ENCODE data around the gene MAPRE3.

The MAPRE3 gene

DNA sequence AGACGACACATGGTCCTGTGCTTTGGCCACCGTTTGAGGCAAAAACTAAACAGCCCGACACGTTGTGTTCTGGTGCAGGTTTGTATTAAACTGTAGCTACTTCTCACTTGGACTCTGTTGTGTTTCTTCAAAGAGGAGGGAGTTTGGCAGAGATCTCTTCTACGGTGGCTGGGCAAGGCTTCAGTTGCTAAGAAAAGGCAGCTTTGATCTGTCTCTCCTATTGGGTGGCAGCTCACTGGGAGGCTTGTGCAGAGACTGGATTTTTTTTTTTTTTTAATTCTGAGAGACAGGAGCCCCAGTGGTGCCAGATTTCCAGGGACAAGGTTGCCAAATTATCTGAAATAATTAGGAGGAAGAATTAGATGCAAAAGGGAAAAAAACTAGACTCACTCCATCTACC lies 20.2 kb upstream of the MAPRE3 start:
- DNase-seq (ENCODE audit: low read depth), result no peak

- no peak for DNase-seq (ENCODE audit: low read depth)
Measured at GRCh38 chr2:26951236-26951635, 19.2 kb upstream of the MAPRE3 start.

- no peak for DNase-seq (ENCODE audit: low read depth)
Measured at GRCh38 chr2:26952374-26952773, 18.1 kb upstream of the MAPRE3 start.

GRCh38 chr2:26954135-26954534 lies 16.3 kb upstream of the MAPRE3 start:
- DNase-seq (ENCODE audit: low read depth), result no peak

GRCh38 chr2:26957041-26957440 lies 13.4 kb upstream of the MAPRE3 start:
- DNase-seq (ENCODE audit: low read depth), result no peak

- DNase-seq (ENCODE audit: low read depth), result no peak
Measured at GRCh38 chr2:26957534-26957933, 12.9 kb upstream of the MAPRE3 start.

DNA sequence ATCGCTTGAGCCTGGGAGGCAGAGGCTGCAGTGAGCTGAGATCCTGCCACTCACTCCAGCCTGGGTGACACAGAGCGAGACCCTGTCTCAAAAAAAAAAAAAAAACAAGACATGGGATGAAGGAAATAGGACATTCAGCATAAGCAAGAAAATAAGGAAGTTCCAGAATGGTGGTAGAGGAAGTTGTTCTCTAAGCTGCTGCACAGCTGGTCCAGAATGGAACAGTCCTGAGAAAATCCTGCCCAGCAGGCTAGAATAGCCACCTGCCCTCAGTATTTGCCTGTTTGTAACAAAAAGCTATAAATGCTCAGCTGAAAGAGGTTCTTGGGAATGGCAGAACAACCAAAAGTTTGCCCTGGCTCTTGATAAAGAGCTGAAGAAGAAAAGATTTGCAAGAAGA lies 11.1 kb upstream of the MAPRE3 start:
- no peak for DNase-seq (ENCODE audit: low read depth)

DNA sequence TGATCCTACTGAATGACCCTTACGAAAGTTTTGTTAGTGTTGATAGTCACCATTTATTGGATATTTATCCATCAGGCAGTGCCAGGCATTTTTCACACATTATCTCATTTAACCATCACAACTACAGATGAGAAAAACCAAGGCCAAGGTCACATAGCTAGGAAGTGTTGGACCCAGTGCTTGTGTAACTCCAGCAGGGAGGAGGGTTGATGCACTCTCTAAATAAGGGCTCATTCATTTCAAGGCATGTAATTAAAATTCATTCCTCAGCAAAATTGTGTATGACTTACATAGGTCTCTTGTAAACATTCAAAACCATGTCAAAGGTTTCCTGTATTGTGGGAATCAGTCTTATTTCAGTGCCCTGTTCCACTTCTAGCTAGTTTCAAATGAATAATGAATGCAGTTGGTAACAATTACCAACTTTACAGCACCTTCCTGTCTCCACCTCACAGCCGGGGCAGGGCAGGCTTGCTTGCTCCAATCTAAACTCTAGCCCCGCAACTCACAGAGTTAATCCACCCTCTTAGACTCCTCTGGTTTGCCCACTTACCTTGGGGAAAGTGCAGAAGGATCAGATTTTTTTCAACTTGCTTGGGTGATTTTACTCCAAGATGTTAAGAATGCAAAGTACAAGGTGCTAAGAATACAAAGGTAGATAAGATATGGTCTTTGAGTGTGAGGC lies 5.8 kb upstream of the MAPRE3 start:
- no peak for DNase-seq (ENCODE audit: low read depth)

- no peak for DNase-seq (ENCODE audit: low read depth)
Measured at GRCh38 chr2:26968001-26968400, 2.4 kb upstream of the MAPRE3 start.

DNA sequence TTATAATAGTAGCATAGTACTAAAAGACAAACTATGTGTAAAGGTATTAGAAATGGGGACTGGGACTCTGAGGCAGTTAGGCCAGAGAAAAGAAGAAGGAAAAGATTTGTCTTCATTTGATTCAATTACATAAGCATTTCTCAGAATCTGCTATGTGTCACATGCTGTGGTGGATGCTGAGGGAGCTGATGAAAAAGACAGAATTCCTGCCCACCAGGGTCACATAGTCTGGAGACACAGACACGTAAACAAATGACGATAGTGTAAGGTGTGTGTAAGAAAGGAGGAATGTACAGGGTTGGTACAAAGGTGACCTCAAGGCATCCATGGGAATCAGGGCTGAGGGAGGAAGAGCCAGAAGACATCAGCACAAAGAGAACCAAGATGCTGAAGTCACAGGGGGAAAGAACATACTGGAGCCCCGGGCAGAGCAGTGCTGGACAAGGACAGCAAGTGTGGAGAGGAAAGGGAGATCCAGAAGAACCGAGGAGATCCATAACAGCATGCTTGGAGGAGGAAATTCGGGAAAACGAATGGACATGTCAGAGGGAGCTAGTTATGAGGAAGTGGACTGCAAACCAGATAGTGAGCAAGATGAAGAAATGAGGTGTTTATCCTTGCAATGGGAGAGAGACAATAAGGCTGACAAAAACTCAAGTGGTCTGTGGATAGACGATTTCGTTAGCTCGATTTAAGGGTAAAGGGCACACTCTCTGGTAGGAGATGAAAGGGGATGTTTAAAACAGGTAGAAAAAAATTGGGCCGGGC lies 1.2 kb upstream of the MAPRE3 start:
- DNase-seq (ENCODE audit: low read depth), result no peak

DNA sequence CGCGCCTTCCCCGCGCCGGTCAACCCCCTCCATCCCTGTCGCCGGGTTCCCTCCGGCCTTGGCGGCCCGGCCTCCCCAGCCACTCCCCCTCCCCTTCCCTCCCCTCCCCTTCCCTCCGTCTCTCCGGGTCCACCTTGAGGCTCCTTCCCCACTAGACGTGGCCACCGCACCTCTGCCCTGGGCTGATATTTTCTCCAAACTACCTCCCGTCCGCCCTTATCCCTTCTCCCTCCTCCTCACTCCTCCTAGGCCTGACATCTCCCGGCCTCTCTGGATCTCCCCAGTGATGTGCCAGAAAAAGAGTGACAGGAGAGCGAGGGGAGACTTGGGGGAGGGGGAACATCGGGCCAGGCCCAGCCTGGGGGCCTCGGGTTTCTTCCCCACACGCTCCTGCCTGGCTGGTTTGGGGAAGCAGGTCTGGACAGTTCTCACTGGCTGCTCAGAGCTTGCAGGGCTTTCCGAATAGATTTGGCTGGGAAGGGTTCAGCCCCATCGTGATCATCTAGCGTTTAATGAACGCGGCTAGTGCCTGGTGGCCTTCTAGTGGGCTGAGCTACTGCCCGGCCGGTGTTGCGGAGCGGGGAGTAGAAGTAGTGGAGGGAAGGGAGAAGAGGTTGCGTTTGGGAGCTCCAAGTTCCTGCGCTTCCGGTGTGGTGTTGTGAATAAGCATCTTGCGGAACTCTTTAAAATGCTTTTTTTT lies 641 bp downstream of the MAPRE3 start:
- no peak for DNase-seq (ENCODE audit: low read depth)

GRCh38 chr2:26971911-26972786 lies 1.7 kb downstream of the MAPRE3 start:
- no peak for DNase-seq (ENCODE audit: low read depth)

DNA sequence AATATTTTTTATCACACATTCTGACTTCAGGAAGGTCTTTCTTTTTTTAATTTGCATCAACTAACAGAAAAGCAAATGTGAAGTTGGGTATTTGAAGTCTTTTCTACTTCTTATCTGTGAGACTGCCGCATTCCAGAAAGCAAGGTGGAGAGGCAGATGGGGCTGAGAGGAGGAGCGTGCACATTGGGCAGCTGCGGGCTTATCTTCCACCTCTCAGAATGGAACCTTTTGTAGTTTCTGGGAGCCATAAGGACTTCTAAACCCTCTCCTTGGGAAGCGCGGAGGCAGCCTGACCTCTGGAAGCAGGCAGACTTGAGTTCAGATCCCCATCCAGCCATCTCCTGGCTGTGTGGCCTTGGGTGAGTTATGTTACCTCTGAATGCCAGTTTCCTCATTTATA lies 3.9 kb downstream of the MAPRE3 start:
- no peak for DNase-seq (ENCODE audit: low read depth)

DNA sequence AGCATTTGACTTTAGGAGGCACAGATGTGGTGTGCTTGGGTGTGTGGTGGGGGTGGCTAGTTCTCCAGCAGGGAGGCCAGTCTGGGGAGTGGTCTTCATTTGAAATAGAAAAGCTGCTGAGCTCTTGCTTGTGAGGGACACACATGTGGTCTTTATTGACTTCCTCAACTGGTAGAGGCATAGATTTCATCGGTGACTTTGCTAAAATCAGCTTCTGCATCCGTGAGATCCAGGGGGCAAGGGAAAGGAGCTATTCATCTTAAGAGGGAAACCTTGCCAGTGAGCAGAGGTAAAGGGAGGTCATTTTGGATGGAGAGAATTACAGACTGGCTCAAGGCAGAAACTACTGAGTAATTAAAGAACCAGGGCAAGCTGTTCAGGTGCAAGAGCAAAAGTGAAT lies 4.7 kb downstream of the MAPRE3 start:
- no peak for DNase-seq (ENCODE audit: low read depth)

GRCh38 chr2:26975656-26976055 lies 5.2 kb downstream of the MAPRE3 start:
- DNase-seq (ENCODE audit: low read depth), result no peak

GRCh38 chr2:26976237-26976636 lies 5.8 kb downstream of the MAPRE3 start:
- no peak for DNase-seq (ENCODE audit: low read depth)

- no peak for DNase-seq (ENCODE audit: low read depth)
Measured at GRCh38 chr2:26977012-26977411, 6.6 kb downstream of the MAPRE3 start.

DNA sequence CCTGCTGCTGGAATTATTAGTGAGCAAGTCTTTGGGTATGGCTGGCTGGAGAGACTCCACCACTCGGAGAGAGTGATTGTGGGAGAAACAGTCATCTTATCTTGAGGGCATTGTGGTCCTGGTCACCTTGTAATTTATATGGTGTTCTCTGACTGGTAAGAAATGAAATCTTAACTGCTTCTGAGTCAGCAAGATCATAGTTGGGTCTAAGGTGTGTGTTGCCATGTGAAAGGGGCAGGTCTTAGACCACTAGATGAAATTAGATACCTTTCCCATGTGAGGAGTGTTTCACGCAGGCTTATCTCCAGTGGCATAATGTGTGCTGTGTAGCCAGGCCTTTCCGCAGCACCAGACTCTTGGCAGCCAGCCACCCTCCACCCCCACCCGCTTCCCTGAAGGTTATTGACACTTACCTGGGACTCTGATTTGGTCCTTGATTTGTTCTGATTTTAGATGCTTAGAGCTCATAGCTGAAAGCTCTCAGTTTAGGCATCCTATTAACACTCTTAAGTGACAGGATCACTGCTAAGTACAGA lies 7.7 kb downstream of the MAPRE3 start:
- no peak for DNase-seq (ENCODE audit: low read depth)

DNA sequence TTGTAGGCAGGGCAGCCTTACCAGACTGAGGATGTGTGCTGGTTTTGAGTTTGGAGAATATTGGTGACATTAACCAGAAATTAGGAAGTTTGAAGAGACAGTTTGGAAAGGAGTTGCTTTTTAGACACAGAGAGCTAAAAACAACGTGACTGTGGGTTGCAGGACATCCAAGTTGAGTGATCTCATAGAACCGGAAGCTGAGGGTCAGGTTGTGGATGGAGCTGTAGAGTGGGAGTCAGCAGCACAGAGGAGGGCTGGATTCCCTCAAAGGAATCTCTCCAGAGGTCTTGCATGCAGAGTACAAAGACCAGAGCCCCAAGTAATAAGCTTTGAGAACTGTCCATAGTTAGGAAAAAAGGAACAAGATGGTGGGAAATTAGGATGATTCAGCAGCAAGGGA lies 9.3 kb downstream of the MAPRE3 start:
- no peak for DNase-seq (ENCODE audit: low read depth)

DNA sequence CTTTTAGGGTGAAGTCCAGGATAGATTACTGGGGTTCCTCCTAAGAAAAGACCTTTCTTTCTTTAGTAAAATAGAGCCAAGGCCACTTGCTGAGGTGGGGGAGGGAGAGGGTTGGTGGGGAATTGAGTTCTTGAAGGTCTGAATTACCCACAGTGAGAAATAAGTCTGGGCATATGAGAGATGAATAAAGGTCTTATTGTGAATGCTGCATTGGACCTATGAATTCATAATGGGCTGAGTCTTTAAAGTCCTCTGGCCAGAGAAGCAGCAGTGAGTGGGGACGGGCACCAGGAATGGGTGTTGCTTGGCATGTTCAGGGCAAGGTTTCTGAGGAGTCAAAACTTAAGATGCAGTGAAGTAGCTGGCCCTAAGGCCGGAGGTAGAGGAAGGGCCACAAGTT lies 10.5 kb downstream of the MAPRE3 start:
- DNase-seq (ENCODE audit: low read depth), result no peak

DNA sequence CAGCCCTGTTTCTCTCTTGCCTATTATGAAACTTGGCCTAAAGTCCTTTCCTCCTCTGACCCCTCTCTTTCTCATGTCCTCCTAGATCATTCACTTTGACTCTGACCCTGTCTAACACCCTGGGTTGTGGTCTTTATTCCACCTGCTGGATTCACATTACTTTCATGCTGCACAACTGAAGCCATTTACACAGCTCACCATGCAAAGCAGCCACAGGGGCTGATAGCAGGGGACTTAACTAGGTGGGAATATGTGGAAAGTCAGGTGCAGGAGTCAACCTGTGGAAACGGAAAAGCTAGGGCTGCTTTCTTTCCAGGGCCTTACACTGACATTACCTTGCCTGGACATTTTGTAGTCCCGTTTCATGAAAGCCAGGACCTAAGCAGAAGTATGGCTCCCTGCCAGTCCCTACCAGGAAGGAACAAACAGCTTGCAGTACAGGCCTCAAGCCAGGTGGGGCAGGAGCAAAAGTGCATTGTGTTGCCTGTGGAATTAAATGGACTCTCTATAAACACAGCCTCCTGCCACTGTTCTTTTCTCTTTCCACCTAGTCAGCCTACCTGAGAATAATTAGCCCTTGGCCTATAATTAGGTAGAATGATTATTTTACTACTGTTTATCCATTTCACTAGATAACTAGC lies 11.8 kb downstream of the MAPRE3 start:
- no peak for DNase-seq (ENCODE audit: low read depth)
